Astrocyte of the hippocampus (primary cell): ENCODE measurements around the gene TP63.

Experiments
- DNase-seq: peaks from one replicate; pipeline ENCODE4 v3.0.0; 2011; ENCODE audit warnings: low read depth, low spot score

Gene TP63

DNA sequence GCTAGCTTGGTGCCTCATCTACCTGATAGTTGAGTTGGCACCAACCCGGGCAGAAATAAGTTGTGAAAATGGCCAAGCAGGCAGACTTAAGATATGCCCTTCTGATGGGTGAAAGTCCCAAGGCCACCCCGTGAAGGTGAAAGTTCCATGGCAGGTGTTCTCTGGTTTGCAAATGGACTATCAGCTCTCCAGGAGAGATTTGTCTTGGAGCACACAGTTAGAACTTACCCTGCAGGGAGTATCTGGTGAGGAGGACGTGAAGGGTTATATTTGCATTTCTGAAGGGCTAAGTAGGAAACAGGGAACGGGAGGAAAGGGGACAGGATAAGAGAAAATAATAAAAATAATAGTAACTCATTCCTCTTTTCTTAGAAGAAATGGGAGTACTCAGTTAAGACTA lies 220.5 kb downstream of the TP63 start:
- DNase-seq, result no peak

DNA sequence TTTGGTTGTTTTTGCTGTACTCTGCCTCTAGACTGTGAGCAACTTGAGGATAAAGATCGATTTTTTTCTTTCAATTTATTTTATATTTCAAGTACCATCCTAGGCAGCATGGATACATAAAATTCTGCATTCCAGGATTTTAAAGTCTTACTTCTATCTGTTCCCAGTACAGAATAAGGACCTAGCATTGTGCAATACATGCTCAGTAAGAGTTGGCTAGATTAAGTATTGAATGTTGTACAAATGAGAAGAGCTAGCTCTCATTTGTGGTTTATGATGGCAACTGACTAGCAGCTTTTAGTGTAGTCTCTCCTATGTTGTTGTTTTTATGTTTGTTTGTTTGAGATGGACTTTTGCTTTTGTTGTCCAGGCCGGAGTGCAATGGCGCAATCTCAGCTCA lies 222.7 kb downstream of the TP63 start:
- DNase-seq, result no peak

DNA sequence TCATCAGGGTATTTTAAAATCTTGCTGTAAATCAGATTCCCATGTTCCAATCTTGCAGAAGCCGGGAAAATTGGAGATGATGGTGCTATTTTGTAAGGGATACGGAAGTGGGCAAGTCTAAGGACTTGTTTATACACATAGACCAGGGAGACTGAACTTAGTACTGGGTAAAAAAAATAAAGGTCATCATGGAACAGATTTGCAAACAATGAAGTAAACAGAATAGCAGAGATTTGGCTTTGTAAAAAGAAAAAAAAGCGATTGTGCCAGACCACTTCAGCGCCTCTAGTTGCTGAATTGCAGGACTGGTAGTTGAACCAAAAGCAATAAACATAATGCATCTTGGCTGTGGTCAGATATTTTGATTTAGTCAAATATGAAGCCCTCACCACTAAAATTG lies 229.1 kb downstream of the TP63 start:
- no peak for DNase-seq

DNA sequence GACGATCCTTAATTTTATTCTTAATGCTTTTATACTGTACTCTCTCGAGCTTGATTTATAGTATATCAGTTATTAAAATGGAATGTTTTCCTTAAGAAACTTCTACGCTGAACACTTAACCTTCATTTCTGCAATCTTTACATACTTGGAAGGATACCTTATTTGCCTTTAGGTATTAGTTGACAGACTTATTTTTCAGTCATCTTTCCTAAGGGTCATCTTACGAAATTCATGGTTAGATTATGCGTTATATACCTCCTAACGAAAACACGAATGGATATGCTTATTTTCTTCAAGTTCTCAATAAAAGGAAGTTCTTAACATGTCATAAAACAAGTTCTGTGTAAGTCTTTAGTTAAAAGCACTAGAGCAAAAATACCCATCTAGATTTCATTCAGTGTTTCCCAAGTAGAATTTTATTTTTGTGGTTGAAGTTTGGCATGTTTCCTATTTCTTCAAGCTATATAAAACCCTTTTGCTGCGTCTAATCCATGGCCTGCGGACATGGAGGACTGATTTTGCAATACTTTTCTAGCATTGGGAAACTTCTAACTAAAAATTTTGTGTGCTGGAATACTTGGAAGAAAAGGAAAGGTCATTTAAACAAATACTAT lies 231.3 kb downstream of the TP63 start:
- DNase-seq, result no peak

DNA sequence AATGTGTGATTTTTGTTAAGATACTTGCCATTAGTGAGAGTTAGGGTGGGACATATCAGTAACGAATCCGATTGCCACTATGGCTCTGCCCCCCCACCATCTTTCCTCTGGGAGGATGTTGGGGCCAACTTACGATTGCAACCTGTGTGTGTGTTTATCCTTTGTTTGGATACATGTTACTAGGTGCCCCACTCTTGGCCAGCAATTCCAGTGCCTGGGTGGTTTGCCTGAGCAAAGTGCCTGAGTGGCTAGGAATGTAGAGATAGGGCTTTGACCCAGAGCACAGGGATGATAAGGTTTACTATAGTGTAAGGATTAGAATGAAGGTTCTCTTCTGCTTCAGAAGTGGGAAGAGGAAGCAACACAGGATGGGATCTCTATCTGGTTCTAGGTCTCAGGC lies 231.8 kb downstream of the TP63 start:
- no peak for DNase-seq

DNA sequence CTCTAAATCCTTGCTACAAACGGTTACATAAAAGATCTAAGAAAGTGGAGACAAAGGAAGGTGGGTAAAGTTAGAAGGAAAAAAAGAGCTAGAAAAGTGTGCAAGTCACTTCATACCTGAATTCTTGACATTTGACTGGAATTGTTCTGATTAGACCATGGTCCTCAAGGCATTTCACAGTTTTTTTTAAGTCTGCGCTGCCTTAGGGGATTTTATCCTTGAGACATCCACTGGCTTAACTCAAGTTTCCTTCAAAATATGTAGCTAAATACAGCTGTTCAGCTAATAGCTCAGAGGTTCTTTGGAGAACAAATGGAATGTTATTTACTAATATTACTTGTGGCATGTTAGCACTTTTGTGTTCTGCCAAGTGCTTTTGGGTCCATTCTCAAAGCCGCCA lies 236.9 kb downstream of the TP63 start:
- DNase-seq, result no peak

DNA sequence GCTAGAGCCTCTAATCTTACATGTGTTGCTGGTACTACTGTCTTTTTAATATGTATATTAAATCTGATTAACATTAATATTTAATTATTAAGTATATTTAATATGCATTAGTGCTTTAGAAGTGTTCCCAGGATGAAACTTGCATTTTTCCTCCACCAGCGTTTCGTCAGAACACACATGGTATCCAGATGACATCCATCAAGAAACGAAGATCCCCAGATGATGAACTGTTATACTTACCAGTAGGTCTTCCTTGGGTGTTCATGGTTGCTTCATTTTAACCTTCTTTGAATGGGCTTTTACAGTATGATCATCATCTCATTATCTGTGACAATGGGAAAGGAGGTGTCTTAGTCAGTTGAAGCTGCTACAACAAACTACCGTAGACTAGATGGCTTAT lies 238.0 kb downstream of the TP63 start:
- DNase-seq, result no peak

DNA sequence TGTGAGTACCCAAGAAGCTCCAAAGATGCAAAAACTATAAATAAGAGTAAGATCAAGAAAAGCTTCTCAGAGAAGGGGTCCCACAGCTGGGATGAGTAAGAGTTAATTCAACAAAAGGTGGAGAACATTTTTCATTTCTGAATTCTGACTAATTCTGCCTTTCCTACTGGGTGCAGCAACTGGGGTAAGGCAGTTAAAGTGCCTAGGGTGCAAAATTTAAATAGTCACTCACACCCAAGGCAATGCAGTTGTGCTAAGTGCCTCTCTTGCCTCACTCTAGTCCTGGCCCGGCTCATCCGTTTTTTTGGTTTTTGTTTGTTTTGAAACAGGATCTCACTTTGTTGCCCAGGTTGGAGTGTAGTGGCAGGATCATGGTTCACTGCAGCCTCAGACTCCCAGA lies 240.2 kb downstream of the TP63 start:
- no peak for DNase-seq

DNA sequence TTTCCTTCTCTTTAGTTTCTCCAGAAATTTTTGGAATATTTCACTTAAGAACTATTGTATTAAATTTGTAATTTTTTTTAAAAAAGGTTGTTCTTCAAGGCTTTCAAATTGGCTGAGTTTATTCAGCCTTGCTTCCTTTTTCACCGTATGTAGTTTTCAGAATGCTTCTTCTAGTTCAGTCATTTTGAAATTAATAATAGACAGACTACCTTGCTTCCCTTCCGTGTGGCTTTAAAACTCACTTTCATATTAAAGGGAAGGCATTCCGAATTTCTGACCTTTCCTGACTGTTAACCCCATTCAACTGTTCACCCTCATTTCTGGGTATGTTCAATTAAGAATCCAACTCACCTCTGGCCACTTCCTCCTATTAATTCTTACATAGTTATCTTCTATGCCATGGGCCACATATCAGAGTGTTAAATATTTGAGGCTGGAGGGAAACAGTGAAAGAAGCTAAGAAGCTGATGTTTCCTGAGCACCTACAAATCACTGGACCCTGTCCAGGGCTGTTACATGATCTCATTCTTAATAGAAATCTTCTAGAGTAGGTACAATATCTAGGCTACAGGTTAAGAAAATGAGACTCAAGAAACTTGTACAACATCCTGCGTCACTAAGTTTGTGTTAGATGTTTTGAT lies 252.0 kb downstream of the TP63 start:
- peak; percentile 4 for DNase-seq

DNA sequence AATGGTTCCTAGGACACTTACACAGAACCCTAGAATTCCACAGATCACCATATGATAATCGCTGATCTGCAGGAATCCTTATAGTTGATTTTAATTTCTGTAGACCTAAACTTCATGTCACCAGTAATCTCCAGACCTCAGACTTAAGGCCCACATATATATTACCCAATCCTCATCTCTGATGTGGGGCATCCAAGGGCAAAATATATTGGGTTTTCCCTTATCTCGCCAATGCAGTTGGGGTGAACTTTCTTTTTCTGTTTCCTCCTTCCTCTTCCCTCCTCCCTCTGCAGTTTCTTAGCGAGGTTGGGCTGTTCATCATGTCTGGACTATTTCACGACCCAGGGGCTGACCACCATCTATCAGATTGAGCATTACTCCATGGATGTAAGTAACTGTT lies 259.3 kb downstream of the TP63 start:
- no peak for DNase-seq

DNA sequence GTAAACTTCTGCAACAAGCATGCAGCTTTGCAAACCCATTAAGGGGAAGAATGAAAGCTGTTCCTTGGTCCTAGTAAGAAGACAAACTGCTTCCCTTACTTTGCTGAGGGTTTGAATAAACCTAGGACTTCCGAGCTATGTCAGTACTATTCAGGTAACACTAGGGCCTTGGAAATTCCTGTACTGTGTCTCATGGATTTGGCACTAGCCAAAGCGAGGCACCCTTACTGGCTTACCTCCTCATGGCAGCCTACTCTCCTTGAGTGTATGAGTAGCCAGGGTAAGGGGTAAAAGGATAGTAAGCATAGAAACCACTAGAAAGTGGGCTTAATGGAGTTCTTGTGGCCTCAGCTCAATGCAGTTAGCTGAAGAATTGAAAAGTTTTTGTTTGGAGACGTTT lies 265.3 kb downstream of the TP63 start:
- DNase-seq, result no peak

DNA sequence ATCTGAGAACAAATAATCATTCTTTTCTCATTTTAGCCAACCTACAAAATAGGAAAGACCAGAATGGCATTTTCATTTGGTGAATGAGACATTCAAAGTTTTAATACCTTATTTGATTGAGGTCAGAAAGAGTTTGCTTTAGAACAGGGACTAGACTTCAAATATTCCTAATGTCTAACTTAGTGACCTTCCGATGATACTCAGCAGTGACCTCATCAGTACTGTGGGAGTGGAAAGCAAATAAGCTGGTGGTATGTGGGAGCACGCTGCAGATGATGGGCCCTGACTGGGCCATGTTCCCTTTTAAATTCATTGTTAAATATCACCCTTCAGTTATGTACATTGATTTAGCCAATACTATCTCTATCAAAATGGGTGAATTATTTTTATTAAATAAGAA lies 266.2 kb downstream of the TP63 start:
- DNase-seq, result no peak

DNA sequence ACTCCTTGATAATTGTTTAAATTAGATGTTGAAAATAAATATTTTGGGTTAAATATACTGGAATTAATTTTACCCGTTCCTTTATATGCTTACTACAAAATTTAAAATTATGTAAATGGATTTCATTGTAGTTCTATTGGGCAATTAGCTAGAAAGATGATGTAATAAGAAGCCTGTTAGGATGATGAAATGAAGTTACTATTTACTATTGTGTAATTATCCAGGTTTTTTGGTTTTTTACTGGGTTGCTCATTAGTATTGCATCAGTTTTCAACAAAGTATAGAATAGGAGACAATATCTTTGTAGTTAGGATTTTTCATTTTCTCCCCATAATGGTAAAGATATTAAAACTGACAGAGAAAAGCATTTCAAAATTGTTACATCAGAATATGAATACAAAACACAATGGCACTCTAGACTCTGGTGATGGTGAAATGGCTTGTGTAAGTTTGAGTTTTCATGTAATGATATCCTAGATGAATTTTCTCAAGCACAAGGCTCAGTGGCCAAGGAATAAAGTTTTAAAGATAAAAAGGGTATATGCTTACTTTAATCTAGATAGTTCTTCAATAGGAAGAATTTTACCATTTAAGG lies 267.5 kb downstream of the TP63 start:
- DNase-seq, result no peak

DNA sequence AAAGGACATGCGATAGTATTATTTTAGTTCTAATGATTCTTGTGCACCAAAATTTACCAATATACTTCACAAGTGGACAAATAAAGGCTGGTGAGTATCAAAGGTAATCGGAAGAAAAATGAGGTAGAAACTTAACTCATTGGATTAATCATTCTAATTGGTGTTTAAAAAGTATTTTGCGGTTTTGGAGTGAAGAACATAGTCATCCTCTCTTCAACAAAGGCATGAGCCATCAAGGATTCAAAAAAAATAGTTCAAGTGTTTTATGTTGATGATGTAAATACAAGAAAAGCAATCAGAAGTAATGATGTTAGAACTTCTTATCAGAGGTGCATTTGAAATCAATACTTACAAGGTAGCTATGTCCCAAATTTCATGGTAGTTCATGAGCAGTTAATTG lies 268.0 kb downstream of the TP63 start:
- no peak for DNase-seq

DNA sequence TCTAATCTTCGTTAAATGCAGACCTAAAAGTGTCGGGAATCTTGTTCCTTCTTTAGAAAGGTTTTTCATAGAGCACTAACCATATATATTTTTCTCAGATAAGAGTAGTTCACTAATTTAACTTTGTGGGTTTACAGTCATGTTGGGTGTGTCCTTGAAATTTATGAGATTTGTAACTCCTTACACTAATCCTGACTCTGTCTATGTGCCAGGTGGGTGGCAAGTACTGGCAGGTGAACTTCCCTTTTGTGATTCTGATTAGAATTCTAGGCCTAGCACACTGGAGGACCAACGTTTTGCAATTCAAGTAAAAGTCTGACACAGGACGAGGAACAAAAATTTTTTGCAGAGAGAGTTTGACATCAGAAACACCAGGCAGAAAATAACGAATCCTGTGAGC lies 269.4 kb downstream of the TP63 start:
- no peak for DNase-seq

DNA sequence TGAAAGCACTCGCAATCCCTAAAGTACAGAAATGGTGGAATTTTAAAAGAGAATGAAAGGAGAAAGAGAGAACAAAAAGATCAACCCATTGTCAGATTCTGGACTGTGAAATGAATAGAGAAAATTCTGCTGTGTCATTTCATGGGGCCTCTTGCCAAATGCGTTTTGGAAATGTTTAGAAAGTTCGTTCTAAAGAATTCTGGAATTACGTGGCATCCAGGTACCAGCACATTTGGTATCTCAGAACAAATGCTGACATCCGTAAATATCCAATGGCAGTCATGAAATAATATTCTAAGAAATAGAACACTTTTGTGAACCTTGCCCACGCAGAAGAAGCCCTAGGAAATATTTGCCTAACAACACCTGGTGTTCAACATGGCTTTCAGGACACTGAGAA lies 270.3 kb downstream of the TP63 start:
- no peak for DNase-seq

DNA sequence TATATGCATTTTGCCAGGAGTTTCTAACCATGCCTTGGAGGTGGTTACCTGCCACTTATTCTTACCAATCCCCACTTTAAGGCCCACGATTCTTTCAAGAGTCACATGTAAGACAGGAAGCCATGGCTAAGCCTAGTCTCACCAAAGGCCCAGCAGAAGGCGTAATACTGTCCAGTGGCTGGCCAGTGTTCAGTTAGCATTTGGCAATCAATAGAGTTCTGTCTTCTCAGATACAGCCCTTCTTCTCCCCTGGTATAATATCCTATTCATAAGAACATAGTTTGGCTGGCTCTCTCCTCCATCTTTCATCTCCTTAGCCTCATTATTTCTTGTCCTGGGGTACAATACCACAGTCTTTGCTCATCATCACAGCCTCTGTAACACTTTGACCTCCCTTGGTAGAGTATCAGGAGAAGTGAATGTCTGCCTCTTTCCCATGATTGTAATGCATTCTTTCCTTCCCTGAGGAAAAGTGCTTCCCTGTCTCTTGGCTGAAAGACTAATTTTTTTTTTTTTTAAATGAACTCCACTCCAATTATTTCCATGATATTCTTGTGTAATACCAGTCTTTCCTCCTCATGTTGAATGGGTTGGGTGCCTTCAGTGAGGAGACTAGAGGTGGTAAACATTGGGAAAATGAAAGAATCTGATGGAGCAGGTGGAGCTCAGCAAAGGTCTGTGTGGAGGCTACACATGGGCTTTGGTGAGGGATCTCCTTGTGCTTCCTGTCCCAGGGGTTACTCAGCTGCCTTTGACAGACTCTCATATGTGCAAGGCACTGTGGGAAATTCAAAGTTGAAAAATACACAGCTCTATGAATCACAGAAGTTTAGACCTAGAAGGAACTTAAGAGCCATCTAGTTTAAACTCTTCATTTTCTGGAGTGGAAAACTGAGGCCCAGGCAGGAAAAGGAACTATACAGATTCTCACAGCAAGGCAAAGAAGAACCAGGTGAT lies 271.3 kb downstream of the TP63 start:
- DNase-seq, result no peak

DNA sequence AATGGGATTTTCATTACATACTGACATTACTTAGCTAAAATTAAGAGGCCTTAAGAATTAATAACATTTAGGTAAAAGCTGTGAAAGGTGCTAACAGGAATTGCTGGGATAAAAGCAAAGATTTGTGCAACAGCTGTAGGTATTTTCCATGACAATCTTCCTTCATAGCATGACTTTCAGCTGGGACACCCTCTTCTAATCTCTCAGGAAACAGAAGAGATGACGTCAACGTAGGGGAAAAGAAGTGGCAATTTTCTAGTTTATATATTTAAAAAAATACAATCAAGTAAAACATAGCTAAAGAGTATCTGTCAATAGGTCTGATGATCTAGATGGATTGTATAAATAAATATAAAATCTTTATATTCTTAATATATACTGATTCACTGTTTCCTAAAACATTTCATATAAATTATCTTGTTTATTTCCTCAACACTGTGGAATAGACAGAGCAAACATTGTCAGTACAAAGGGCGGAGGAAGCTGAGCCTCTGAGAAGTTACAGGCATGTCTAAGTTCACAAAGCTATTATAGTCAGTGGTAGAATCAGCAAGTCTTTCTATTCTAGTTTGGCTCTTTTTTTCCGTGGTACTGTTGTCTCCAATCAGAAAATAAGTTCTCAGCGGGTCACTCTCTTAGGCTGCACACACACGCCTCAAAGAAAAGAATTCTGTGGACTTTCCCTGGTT lies 272.5 kb downstream of the TP63 start:
- no peak for DNase-seq

DNA sequence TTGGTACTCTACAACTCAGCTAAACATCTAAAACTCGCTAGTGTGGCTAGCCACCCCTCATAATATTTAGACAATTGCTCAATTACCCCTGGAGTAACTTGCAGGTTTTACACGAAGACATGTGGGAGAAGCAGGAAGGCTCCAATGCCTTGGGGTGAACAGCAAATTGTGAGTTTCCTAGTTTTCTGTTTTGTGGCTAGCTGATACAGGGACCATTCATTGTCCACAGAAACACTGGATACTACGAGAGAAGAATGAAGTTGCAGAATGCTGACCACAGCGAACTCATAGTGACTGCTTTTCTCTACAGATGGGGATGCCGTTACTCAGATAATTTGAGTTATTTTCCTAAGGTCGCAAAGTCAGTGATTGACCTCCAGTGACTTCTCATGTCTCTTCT lies 276.6 kb downstream of the TP63 start:
- no peak for DNase-seq

DNA sequence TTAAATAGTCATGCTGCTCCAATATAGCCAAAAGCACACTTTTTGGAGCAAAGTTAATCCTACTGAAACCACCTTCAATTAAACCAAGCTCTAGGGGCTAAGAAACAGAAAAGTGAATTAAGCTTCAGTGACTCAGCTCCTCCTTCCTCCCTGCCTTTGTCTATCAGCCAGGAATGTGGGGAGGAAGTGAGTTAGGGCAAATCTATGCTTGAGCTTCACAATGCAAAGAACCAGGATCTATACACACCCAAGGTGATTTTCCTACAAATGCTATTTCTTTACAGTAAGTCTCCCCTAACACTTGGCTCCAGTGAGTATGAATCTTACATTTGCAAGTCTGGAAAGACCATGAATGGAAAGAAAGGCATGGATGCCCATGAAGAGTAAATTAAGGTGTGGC lies 277.5 kb downstream of the TP63 start:
- peak; percentile 46 for DNase-seq

DNA sequence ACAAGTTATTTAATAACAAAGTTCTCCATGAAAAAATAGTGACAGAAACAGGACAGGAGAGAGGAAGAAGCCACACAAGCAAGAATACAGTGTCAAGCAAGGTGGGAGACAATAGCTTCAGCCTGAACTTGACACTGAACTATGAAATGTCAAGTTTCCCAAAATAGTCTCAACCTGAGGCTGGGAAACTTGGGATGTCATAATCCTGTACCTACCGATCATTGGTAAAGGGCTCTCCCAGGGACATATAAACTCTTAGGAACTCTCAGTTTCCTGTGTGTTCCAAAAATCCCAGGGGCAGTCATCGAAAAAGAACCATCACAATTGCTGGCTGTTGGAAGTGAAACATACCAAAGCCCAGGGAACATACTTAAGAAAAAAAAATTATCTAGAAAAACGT lies 277.9 kb downstream of the TP63 start:
- DNase-seq, result no peak

DNA sequence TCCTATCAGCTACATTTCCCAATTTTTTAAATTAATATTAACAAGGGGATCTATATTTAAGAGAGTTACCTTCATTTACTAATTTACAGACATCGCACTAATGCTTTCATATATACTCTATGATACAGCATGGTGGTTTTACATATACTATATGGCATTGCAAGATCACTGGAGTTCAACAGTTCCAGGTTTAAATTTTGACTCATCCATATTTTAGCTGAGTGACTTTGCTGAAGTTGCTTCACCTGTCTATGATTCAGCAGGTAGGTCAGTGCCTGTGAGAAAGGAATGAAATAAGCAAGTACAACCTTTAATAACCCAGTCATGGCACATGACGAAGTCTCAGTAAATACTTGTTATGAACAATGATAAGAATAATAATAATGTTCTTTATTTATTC lies 278.4 kb downstream of the TP63 start:
- DNase-seq, result no peak
